ENCODE results near the gene CERS6. TPM values are rescaled to one million over a fixed set of nuclear protein-coding genes. Genes with fewer than 3 reads are reported as not detected.
A peak's percentile ranks its signal among the peaks of the same experiment; 100 is the strongest.

The CERS6 gene
- total and polyA plus RNA-seq, 4 donors = 4.3 to 25.8 (median 13.6) TPM

GRCh38 chr2:168422584-168422983 lies 33.5 kb upstream of the CERS6 start:
- no peak overlapping the region for H3K27ac ChIP-seq (ENCODE audit: low read depth in 1 of 2, low read length in 1 of 2)
- TF ChIP-seq CTCF (IDR thresholded peaks at IDR 0.05; ENCODE audit: control extremely low read depth, extremely low read depth) = no peak
- peaks cover 0 to 7% (median 0%) of the 10 kb centered on the region in 5 donors for H3K4me1 ChIP-seq (ENCODE audit: control insufficient read depth in 5 of 5, insufficient read depth in 5 of 5, low read length in 5 of 5)
- H3K9me3 ChIP-seq (ENCODE audit: control insufficient read depth in 4 of 4, insufficient read depth in 3 of 4, low read length in 3 of 4) = no peaks in the 10 kb centered on the region
- no peaks in the 10 kb centered on the region for H3K36me3 ChIP-seq (ENCODE audit: control insufficient read depth in 4 of 4, insufficient read depth in 4 of 4, low read length in 4 of 4)
- no peak overlapping the region for H3K4me3 ChIP-seq
- no peak overlapping the region for H3K9ac ChIP-seq (ENCODE audit: insufficient read depth in 1 of 2, low read length in 2 of 2)
- no peaks in the 10 kb centered on the region for H3K27me3 ChIP-seq (ENCODE audit: control insufficient read depth in 3 of 3, insufficient read depth in 3 of 3, low read length in 2 of 3)
- no peak for DNase-seq
- no peak for ATAC-seq (ENCODE audit: insufficient read depth, low FRiP score)

DNA sequence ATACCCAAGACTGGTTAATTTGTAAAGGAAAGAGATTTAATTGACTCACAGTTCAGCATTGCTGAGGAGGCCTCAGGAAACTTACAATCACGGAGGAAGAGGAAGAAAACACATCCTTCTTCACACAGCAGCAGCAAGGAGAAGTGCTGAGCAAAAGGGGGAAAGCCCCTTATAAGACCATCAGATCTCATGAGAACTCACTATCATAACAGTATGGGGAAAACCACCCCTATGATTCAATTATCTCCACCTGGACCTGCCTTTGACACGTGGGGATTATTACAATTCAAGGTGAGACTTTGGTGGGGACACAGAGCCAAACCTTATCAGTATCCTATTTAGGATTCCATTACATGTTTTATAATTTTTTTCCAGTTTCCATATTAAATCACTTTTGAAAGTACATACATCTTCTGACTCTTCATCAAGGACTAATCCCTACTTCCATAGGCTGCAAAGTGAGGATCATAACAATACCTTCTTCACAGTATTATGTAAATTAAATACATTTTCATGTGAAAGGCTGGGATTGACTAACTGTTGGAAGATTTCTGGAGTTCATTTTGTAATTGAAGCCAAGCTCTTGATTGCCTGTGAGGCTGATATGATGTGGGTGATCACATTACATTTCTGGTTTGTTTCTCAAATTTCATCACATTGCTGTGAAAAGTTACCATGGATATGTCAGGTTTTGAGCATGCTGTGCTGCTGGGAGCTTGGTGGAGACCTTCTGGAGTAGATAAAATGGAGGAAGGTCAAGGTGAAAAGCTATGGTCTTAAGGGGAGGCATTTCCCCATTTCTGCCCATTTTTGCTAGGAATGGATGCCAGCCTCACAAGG lies 31.7 kb upstream of the CERS6 start:
- Histone ChIP-seq H3K9me3 (ENCODE audit: control insufficient read depth in 4 of 4, insufficient read depth in 3 of 4, low read length in 3 of 4) (no peaks in the 10 kb centered on the region), H3K27me3 (ENCODE audit: control insufficient read depth in 3 of 3, insufficient read depth in 3 of 3, low read length in 2 of 3) (no peaks in the 10 kb centered on the region), H3K27ac (ENCODE audit: low read depth in 1 of 2, low read length in 1 of 2) (no peak overlapping the region), H3K9ac (ENCODE audit: insufficient read depth in 1 of 2, low read length in 2 of 2) (no peak overlapping the region), H3K36me3 (ENCODE audit: control insufficient read depth in 4 of 4, insufficient read depth in 4 of 4, low read length in 4 of 4) (no peaks in the 10 kb centered on the region), H3K4me1 (ENCODE audit: control insufficient read depth in 5 of 5, insufficient read depth in 5 of 5, low read length in 5 of 5) (peaks cover 0 to 7% (median 0%) of the 10 kb centered on the region in 5 donors), H3K4me3 (no peak overlapping the region)
- no peak for TF ChIP-seq CTCF (IDR thresholded peaks at IDR 0.05; ENCODE audit: control extremely low read depth, extremely low read depth)
- WGBS, 2 donors = 42 to 55% methylated on average over 2 of the region's 2 CpGs
- ATAC-seq (ENCODE audit: insufficient read depth, low FRiP score) (no peak), DNase-seq (peak; percentile 31 to 72 (median 65))

GRCh38 chr2:168424971-168425370 lies 31.1 kb upstream of the CERS6 start:
- DNase-seq (peak in 1 of 3 donors; percentile 18), ATAC-seq (ENCODE audit: insufficient read depth, low FRiP score) (no peak)
- H3K27ac ChIP-seq (ENCODE audit: low read depth in 1 of 2, low read length in 1 of 2) = no peak overlapping the region
- TF ChIP-seq CTCF (IDR thresholded peaks at IDR 0.05; ENCODE audit: control extremely low read depth, extremely low read depth) = no peak
- H3K4me1 ChIP-seq (ENCODE audit: control insufficient read depth in 5 of 5, insufficient read depth in 5 of 5, low read length in 5 of 5) = peaks cover 0 to 7% (median 0%) of the 10 kb centered on the region in 5 donors
- H3K36me3 ChIP-seq (ENCODE audit: control insufficient read depth in 4 of 4, insufficient read depth in 4 of 4, low read length in 4 of 4) = no peaks in the 10 kb centered on the region
- H3K4me3 ChIP-seq = no peak overlapping the region
- H3K9me3 ChIP-seq (ENCODE audit: control insufficient read depth in 4 of 4, insufficient read depth in 3 of 4, low read length in 3 of 4) = no peaks in the 10 kb centered on the region
- H3K9ac ChIP-seq (ENCODE audit: insufficient read depth in 1 of 2, low read length in 2 of 2) = no peak overlapping the region
- no peaks in the 10 kb centered on the region for H3K27me3 ChIP-seq (ENCODE audit: control insufficient read depth in 3 of 3, insufficient read depth in 3 of 3, low read length in 2 of 3)
- WGBS, 2 donors = 65 to 66% methylated on average over 3 of the region's 3 CpGs

Measured in lung (tissue), 12 donors.